Spinal cord (tissue), 10 donors: ENCODE measurements around the gene XK. TPM values are rescaled to one million over a fixed set of nuclear protein-coding genes. Genes with fewer than 3 reads are reported as not detected.
"Not testable (repeated sequence)": the region's sequence is repeated elsewhere in the genome, so short reads cannot be mapped to it uniquely, and the experiment has no call there.

Source experiments
- DNase-seq, 6 donors: peaks; one replicate each; pipeline versions ENCODE4 v3.0.0 to v3.0.0-alpha.2; 2013 to 2015; ENCODE audit warnings: low spot score in 6 of 6, low read depth in 4 of 6
- H3K27ac ChIP-seq: one replicate; pipeline ENCODE4 v1.5.1; 2013; ENCODE audit warnings: low read depth, low read length, control low read depth
- H3K27me3 ChIP-seq: one replicate; pipeline ENCODE4 v1.6.1; 2013; ENCODE audit warnings: low read length; ENCODE audit not compliant: control insufficient read depth, insufficient read depth
- H3K36me3 ChIP-seq: one replicate; pipeline ENCODE4 v1.6.1; 2013; ENCODE audit warnings: low read length; ENCODE audit not compliant: control insufficient read depth, insufficient read depth
- H3K4me1 ChIP-seq: one replicate; pipeline ENCODE4 v1.6.1; 2013; ENCODE audit warnings: low read length; ENCODE audit not compliant: control insufficient read depth, insufficient read depth
- H3K4me3 ChIP-seq: one replicate; pipeline ENCODE4 v1.5.1; 2013; ENCODE audit warnings: low read depth, low read length, control low read depth
- H3K9me3 ChIP-seq: one replicate; pipeline ENCODE4 v1.6.1; 2013; ENCODE audit warnings: low read length; ENCODE audit not compliant: control insufficient read depth, insufficient read depth
- WGBS: methylation state at CpG from one replicate; pipeline ENCODE4 v1.1.5; 2013; ENCODE audit warnings: missing lambda C conversion rate; ENCODE audit not compliant: insufficient coverage; 5-methylcytosine and 5-hydroxymethylcytosine counted together
- polyA plus RNA-seq, 2 donors: library from polyadenylated mRNA; unstranded; fragments of 120-200 nt; gene quantifications; one replicate each; pipeline ENCODE4 v1.2.1, GENCODE V29; 2013; ENCODE audit not compliant: insufficient read length in 2 of 2
- total RNA-seq, 2 donors: library from RNA; depleted of rRNA in 1 of 2; stranded (reverse); fragments of 120-200 nt in 1 of 2; fragments of >200 nt in 1 of 2; gene quantifications; one replicate each; pipeline versions ENCODE4 v1.2.3 to v1.2.4, GENCODE V29; 2013 to 2014
- donor health status: healthy.

XK gene
- total and polyA plus RNA-seq, 4 donors: 2.6 to 16.1 (median 5.4) TPM

GRCh38 chrX:37759878-37760418 lies 74.4 kb downstream of the XK start:
- no peaks in the 10 kb centered on the region for H3K36me3 ChIP-seq
- H3K4me1 ChIP-seq: no peaks in the 10 kb centered on the region
- no peak overlapping the region for H3K4me3 ChIP-seq
- H3K27ac ChIP-seq: no peak overlapping the region
- no peaks in the 10 kb centered on the region for H3K27me3 ChIP-seq
- no CpG with 5 or more reads among the region's 2 CpGs for WGBS
- DNase-seq: no peak
- no peaks in the 10 kb centered on the region for H3K9me3 ChIP-seq

- Histone ChIP-seq H3K27ac (no peak overlapping the region), H3K36me3 (no peaks in the 10 kb centered on the region), H3K27me3 (no peaks in the 10 kb centered on the region), H3K4me3 (no peak overlapping the region), H3K4me1 (no peaks in the 10 kb centered on the region), H3K9me3 (no peaks in the 10 kb centered on the region)
- DNase-seq: no peak
Observed at GRCh38 chrX:37763400-37763799, 77.8 kb downstream of the XK start.

GRCh38 chrX:37765507-37765906 lies 79.9 kb downstream of the XK start:
- Histone ChIP-seq H3K36me3 (no peaks in the 10 kb centered on the region), H3K27me3 (no peaks in the 10 kb centered on the region), H3K4me1 (no peaks in the 10 kb centered on the region), H3K4me3 (no peak overlapping the region), H3K27ac (no peak overlapping the region), H3K9me3 (no peaks in the 10 kb centered on the region)
- DNase-seq: no peak

DNA sequence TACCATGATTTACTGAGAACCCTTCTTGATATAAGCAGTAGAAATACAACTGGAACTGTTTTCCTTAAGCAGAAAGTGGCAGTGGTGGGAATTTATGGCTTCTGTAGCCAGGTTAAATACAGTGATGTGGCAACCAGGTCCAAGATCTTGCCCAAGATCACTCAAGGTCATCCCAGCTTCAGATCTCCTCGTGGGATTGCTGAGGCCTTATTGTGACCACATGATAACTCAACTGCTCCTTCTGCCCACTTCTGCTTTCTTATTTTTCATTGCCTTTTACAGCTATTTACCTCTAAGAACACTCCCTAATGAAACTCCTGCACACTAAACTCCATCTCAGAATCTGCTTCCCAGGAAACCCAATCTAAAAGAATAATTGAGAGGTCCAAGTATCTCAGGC lies 81.8 kb downstream of the XK start:
- Histone ChIP-seq H3K27me3 (no peaks in the 10 kb centered on the region), H3K27ac (no peak overlapping the region), H3K9me3 (no peaks in the 10 kb centered on the region), H3K36me3 (no peaks in the 10 kb centered on the region), H3K4me1 (no peaks in the 10 kb centered on the region), H3K4me3 (no peak overlapping the region)
- 38% methylated on average over 1 of the region's 1 CpG for WGBS
- no peak for DNase-seq

DNA sequence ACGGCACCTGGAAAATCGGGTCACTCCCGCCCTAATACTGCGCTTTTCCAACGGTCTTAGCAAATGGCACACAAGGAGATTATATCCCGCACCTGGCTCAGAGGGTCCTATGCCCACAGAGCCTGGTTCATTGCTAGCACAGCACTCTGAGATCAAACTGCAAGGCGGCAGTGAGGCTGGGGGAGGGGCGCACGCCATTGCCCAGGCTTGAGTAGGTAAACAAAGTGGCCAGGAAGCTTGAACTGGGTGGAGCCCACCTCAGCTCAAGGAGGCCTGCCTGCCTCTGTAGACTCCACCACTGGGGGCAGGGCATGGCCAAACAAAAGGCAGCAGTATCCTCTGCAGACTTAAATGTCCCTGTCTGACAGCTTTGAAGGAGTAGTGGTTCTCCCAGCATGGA lies 83.3 kb downstream of the XK start:
- H3K27me3 ChIP-seq, H3K4me3 ChIP-seq, H3K9me3 ChIP-seq, H3K4me1 ChIP-seq, H3K36me3 ChIP-seq, H3K27ac ChIP-seq, DNase-seq: not testable (repeated sequence)
- WGBS: 95% methylated on average over 9 of the region's 9 CpGs

- Histone ChIP-seq H3K4me1 (no peaks in the 10 kb centered on the region), H3K27ac (no peak overlapping the region), H3K36me3 (no peaks in the 10 kb centered on the region), H3K9me3 (no peaks in the 10 kb centered on the region), H3K4me3 (no peak overlapping the region), H3K27me3 (peaks cover 3% of the 10 kb centered on the region)
- DNase-seq: no peak
Observed at GRCh38 chrX:37776283-37776986, 90.8 kb downstream of the XK start.

DNA sequence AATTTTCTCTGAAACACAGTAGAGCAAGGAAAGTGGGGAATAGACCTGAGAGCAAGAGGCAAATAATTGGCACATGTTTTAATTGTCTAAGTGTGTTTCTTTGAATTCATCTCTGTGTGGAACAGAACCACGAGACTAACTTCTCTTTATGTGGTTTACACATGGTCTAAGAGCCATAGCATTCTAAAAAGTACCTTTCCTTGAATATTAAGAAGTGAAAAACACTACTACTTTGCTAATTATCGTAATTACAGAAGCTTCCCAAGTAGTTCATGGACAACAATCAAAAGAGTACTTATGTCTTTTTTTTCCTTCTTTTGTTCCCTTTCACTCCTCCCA lies 91.4 kb downstream of the XK start:
- Histone ChIP-seq H3K36me3 (no peaks in the 10 kb centered on the region), H3K9me3 (no peaks in the 10 kb centered on the region), H3K27ac (no peak overlapping the region), H3K27me3 (peaks cover 3% of the 10 kb centered on the region), H3K4me1 (no peaks in the 10 kb centered on the region), H3K4me3 (no peak overlapping the region)
- DNase-seq: no peak
- WGBS: 50% methylated on average over 1 of the region's 2 CpGs

DNA sequence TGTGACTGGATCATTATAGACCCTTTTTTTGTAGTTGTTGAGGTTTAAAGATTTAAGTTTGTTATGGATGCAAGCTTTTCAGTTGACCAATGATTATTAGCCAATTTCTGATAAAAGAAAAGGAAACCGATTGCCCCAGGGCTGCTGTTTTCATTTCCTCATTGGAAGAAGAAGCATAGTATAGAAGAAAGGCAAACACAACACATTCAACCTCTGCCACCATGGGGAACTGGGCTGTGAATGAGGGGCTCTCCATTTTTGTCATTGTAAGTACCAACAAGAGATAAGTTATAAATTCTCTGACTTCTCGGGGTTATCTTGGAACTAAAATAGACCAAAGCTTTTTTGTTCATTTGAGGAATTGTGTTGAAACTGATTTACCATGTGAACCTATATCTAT lies 94.3 kb downstream of the XK start, which contains the start of gene CYBB:
CYBB (plus strand) TSS at position 203 of the 400 bp plus-strand sequence; CDS start at position 222, 19 bp downstream.
- DNase-seq: no peak
- H3K27me3 ChIP-seq: peaks cover 3% of the 10 kb centered on the region
- no peaks in the 10 kb centered on the region for H3K9me3 ChIP-seq
- no peaks in the 10 kb centered on the region for H3K36me3 ChIP-seq
- H3K27ac ChIP-seq: no peak within 1 kb of the TSS
- no CpG with 5 or more reads among the region's 2 CpGs for WGBS
- no peak within 1 kb of the TSS for H3K4me3 ChIP-seq
- H3K4me1 ChIP-seq: no peaks in the 10 kb centered on the region

- Histone ChIP-seq H3K4me3 (no peak overlapping the region), H3K27ac (no peak overlapping the region), H3K4me1 (no peaks in the 10 kb centered on the region), H3K27me3 (peaks cover 3% of the 10 kb centered on the region), H3K9me3 (no peaks in the 10 kb centered on the region), H3K36me3 (no peaks in the 10 kb centered on the region)
- no CpG with 5 or more reads among the region's 4 CpGs for WGBS
- no peak for DNase-seq
Observed at GRCh38 chrX:37781081-37781480, 95.5 kb downstream of the XK start.
